Aorta (tissue), 5 donors: Measurements from ENCODE around the gene MLLT11. TPM values are rescaled to one million over a fixed set of nuclear protein-coding genes. Genes with fewer than 3 reads are reported as not detected.

Experiments used
- ATAC-seq: fragments of 200-7000 bp; cut with Tn5 transposase; one replicate; pipeline ENCODE4 v1.9.1; 2022; ENCODE audit warnings: moderate library complexity; ENCODE audit not compliant: low FRiP score
- DNase-seq, 2 donors: peaks; one replicate each; pipeline ENCODE4 v3.0.0-alpha.2; 2020
- H3K27ac ChIP-seq, 2 donors: one replicate each; pipeline ENCODE4 v1.5.1; 2013; ENCODE audit warnings: low read length in 2 of 2, mild to moderate bottlenecking in 2 of 2, moderate library complexity in 2 of 2, control low read depth in 1 of 2, inconsistent platforms in 1 of 2, low read depth in 1 of 2
- H3K27me3 ChIP-seq, 2 donors: one replicate each; pipeline ENCODE4 v1.6.1; 2013; ENCODE audit warnings: control low read depth in 1 of 2, low read length in 1 of 2, mild to moderate bottlenecking in 1 of 2, moderate library complexity in 1 of 2; ENCODE audit not compliant: insufficient read depth in 2 of 2, control insufficient read depth in 1 of 2
- H3K36me3 ChIP-seq, 2 donors: one replicate each; pipeline ENCODE4 v1.6.1; 2013; ENCODE audit warnings: control low read depth in 1 of 2, low read length in 1 of 2, mild to moderate bottlenecking in 1 of 2; ENCODE audit not compliant: insufficient read depth in 2 of 2, control insufficient read depth in 1 of 2
- H3K4me1 ChIP-seq, 2 donors: one replicate each; pipeline ENCODE4 v1.6.1; 2013; ENCODE audit warnings: low read length in 2 of 2, control low read depth in 1 of 2, mild to moderate bottlenecking in 1 of 2, moderate library complexity in 1 of 2; ENCODE audit not compliant: insufficient read depth in 2 of 2, control insufficient read depth in 1 of 2
- H3K4me3 ChIP-seq, 2 donors: one replicate each; pipeline ENCODE4 v1.5.1; 2013; ENCODE audit warnings: low read length in 2 of 2, control low read depth in 1 of 2, mild to moderate bottlenecking in 1 of 2
- H3K9me3 ChIP-seq: one replicate; pipeline ENCODE4 v1.6.1; 2013; ENCODE audit warnings: mild to moderate bottlenecking, low read length; ENCODE audit not compliant: control insufficient read depth
- WGBS, 2 donors: extraction: QIAGEN DNeasy Blood & Tissue Kit; methylation state at CpG; one replicate each; pipeline ENCODE4 v1.1.7; 2013; 5-methylcytosine and 5-hydroxymethylcytosine counted together
- intact Hi-C, 2 donors: fragments of 100-400 bp; cut with DNase I; formaldehyde crosslinking; loops; one replicate each; pipeline versions ENCODE4 v1.14.2 to v1.15.0; 2022
- polyA plus RNA-seq, 2 donors: library from polyadenylated mRNA; stranded (reverse); fragments of 200-250 nt; gene quantifications; one replicate each; pipeline ENCODE4 v1.2.3, GENCODE V29; 2013
- total RNA-seq, 2 donors: library from RNA; stranded (reverse); fragmentation: NEBNext Ultra II Directional; extraction: Animal tissue kit (Norgen Biotek cat#: 25700); gene quantifications; one replicate each; pipeline ENCODE4 v1.2.1, GENCODE V29; 2021
- donor health status: healthy with polysubstance abuse.
- donor health status: Bipolar disorder and iron deficiency.
- donor health status: DM: no; HTN: no; CAD: no.
- donor health status: DM: no; HTN: no; CAD: no.
- donor health status: DM: yes; HTN: yes; CAD: no.

The MLLT11 gene
- total and polyA plus RNA-seq, 4 donors, result 2.4 to 6.9 (median 3.4) TPM

DNA sequence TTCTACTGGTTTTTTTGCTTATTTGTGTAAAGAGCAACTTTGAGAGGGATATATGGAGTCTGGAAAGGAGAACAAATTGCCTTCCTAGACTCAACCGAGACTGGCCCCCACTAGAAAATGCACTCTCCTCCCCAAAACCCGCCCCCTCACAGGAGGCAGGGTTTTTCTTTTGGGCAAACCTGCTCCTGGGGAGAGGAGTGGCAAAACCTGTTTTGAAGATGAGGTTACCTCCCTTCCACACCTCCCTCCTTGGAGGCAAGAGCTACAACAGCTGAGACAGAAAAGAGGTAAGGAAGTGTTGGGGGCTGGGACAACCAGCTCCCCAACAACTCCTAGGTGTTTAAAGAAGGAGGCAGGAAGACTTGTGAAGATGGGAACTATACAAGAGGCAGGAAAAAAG is 23.8 kb upstream of the MLLT11 start, which contains the start of gene BNIPL:
Gene BNIPL (plus strand): TSS at position 231 of the 400 bp plus-strand sequence. CDS start 140 bp downstream, at position 371.
- H3K36me3 ChIP-seq, result peaks cover 0 to 10% of the 10 kb centered on the region in 2 donors
- H3K27me3 ChIP-seq, result no peaks in the 10 kb centered on the region
- H3K9me3 ChIP-seq, result no peaks in the 10 kb centered on the region
- ATAC-seq, result no peak
- no peak for DNase-seq
- H3K4me3 ChIP-seq, result no peak within 1 kb of the TSS
- H3K27ac ChIP-seq, result no peak within 1 kb of the TSS
- intact Hi-C loops, result no loop called here
- WGBS, 2 donors, result 49 to 65% methylated on average over 2 of the region's 2 CpGs
- no peaks in the 10 kb centered on the region for H3K4me1 ChIP-seq

GRCh38 chr1:151037032-151037431 is 23.2 kb upstream of the MLLT11 start:
- no peak overlapping the region for H3K27ac ChIP-seq
- H3K4me3 ChIP-seq, result no peak overlapping the region
- no peaks in the 10 kb centered on the region for H3K4me1 ChIP-seq
- no peak for ATAC-seq
- no peaks in the 10 kb centered on the region for H3K27me3 ChIP-seq
- peaks cover 0 to 10% of the 10 kb centered on the region in 2 donors for H3K36me3 ChIP-seq
- intact Hi-C loops, result no loop called here
- 83 to 90% methylated on average over 6 of the region's 6 CpGs for WGBS, 2 donors
- H3K9me3 ChIP-seq, result no peaks in the 10 kb centered on the region
- DNase-seq, result no peak

- intact Hi-C loops, result no loop called here
- Histone ChIP-seq H3K27me3 (no peaks in the 10 kb centered on the region), H3K36me3 (peaks cover 0 to 7% of the 10 kb centered on the region in 2 donors), H3K9me3 (no peaks in the 10 kb centered on the region), H3K4me3 (no peak overlapping the region), H3K4me1 (no peaks in the 10 kb centered on the region), H3K27ac (no peak overlapping the region)
- DNase-seq, result no peak
- no peak for ATAC-seq
- WGBS, 2 donors, result 90 to 94% methylated on average over 3 of the region's 3 CpGs
These were observed 20.7 kb upstream of the MLLT11 start for GRCh38 chr1:151039521-151039920.

GRCh38 chr1:151043163-151043562 is 17.0 kb upstream of the MLLT11 start:
- H3K4me1 ChIP-seq, result no peaks in the 10 kb centered on the region
- H3K36me3 ChIP-seq, result no peaks in the 10 kb centered on the region
- no peak overlapping the region for H3K4me3 ChIP-seq
- WGBS, 2 donors, result 90 to 92% methylated on average over 1 of the region's 1 CpG
- ATAC-seq (no peak), DNase-seq (no peak)
- no peaks in the 10 kb centered on the region for H3K27me3 ChIP-seq
- no peaks in the 10 kb centered on the region for H3K9me3 ChIP-seq
- intact Hi-C loops, result no loop called here
- H3K27ac ChIP-seq, result no peak overlapping the region

GRCh38 chr1:151047591-151047924 is 12.6 kb upstream of the MLLT11 start, which contains the start of gene C1orf56:
Gene C1orf56 (plus strand): TSS chr1:151047751. CDS start chr1:151047848, 97 bp downstream.
- peak; percentile 88 for ATAC-seq
- no peaks in the 10 kb centered on the region for H3K4me1 ChIP-seq
- H3K27ac ChIP-seq, result peak within 1 kb of the TSS in 1 of 2 donors; percentile 41
- no peaks in the 10 kb centered on the region for H3K27me3 ChIP-seq
- H3K4me3 ChIP-seq, result peak within 1 kb of the TSS; percentile 51 to 82
- intact Hi-C loops, result no loop called here
- peaks cover 0 to 2% of the 10 kb centered on the region in 2 donors for H3K36me3 ChIP-seq
- H3K9me3 ChIP-seq, result no peaks in the 10 kb centered on the region
- WGBS, 2 donors, result 1% methylated on average over 29 of the region's 29 CpGs
- DNase-seq, result peak; percentile 71 to 90

GRCh38 chr1:151047925-151048644 is 12.1 kb upstream of the MLLT11 start:
- Histone ChIP-seq H3K27ac (peak overlapping the region in 1 of 2 donors; percentile 41), H3K4me1 (no peaks in the 10 kb centered on the region), H3K27me3 (no peaks in the 10 kb centered on the region), H3K9me3 (no peaks in the 10 kb centered on the region), H3K36me3 (peaks cover 0 to 2% of the 10 kb centered on the region in 2 donors), H3K4me3 (peak overlapping the region; percentile 51 to 82)
- intact Hi-C loops, result no loop called here
- WGBS, 2 donors, result 0 to 1% methylated on average over 48 of the region's 48 CpGs
- ATAC-seq, result peak; percentile 85
- peak; percentile 79 to 88 for DNase-seq

DNA sequence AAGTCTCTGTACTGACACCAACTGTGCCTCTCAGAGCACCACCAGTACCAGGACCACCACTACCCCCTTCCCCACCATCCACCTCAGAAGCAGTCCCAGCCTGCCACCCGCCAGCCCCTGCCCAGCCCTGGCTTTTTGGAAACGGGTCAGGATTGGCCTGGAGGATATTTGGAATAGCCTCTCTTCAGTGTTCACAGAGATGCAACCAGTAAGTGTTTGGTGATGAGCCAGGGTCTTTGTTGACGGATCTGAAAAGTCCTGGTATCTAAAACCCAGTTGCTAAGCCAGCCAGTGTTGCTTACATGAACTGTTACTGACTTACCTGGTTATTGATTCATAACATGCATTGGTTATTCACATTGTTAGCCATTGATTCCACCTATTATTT is 11.6 kb upstream of the MLLT11 start:
- Histone ChIP-seq H3K27ac (peak overlapping the region in 1 of 2 donors; percentile 16), H3K36me3 (peaks cover 0 to 2% of the 10 kb centered on the region in 2 donors), H3K9me3 (no peaks in the 10 kb centered on the region), H3K27me3 (no peaks in the 10 kb centered on the region), H3K4me1 (no peaks in the 10 kb centered on the region), H3K4me3 (peak overlapping the region in 1 of 2 donors; percentile 51)
- ATAC-seq, result no peak
- no peak for DNase-seq
- intact Hi-C loops, result no loop called here
- WGBS, 2 donors, result 2 to 5% methylated on average over 3 of the region's 3 CpGs

- H3K27me3 ChIP-seq, result no peaks in the 10 kb centered on the region
- no peak overlapping the region for H3K4me3 ChIP-seq
- H3K27ac ChIP-seq, result peak overlapping the region in 1 of 2 donors; percentile 21
- ATAC-seq, result no peak
- peaks cover 0 to 2% of the 10 kb centered on the region in 2 donors for H3K36me3 ChIP-seq
- no peak for DNase-seq
- no peaks in the 10 kb centered on the region for H3K9me3 ChIP-seq
- no peaks in the 10 kb centered on the region for H3K4me1 ChIP-seq
- 80 to 82% methylated on average over 5 of the region's 5 CpGs for WGBS, 2 donors
- intact Hi-C loops, result no loop called here
These were observed 10.7 kb upstream of the MLLT11 start for GRCh38 chr1:151049458-151049857.

GRCh38 chr1:151050051-151050688 is 10.0 kb upstream of the MLLT11 start:
- no peak overlapping the region for H3K4me3 ChIP-seq
- H3K36me3 ChIP-seq, result peaks cover 0 to 4% of the 10 kb centered on the region in 2 donors
- intact Hi-C loops, result no loop called here
- no peaks in the 10 kb centered on the region for H3K9me3 ChIP-seq
- H3K4me1 ChIP-seq, result no peaks in the 10 kb centered on the region
- H3K27ac ChIP-seq, result no peak overlapping the region
- ATAC-seq (no peak), DNase-seq (no peak)
- no peaks in the 10 kb centered on the region for H3K27me3 ChIP-seq
- WGBS, 2 donors, result 77 to 78% methylated on average over 2 of the region's 2 CpGs
